GM19193 (cell line): ENCODE results near the gene POR.

Experiments
- POLR2A ChIP-seq: IDR thresholded peaks from 4 replicates; pipeline ENCODE4 v1.6.1; 2011; ENCODE audit not compliant: insufficient read depth, insufficient read length; ENCODE audit errors: extremely low read depth

The POR gene

DNA sequence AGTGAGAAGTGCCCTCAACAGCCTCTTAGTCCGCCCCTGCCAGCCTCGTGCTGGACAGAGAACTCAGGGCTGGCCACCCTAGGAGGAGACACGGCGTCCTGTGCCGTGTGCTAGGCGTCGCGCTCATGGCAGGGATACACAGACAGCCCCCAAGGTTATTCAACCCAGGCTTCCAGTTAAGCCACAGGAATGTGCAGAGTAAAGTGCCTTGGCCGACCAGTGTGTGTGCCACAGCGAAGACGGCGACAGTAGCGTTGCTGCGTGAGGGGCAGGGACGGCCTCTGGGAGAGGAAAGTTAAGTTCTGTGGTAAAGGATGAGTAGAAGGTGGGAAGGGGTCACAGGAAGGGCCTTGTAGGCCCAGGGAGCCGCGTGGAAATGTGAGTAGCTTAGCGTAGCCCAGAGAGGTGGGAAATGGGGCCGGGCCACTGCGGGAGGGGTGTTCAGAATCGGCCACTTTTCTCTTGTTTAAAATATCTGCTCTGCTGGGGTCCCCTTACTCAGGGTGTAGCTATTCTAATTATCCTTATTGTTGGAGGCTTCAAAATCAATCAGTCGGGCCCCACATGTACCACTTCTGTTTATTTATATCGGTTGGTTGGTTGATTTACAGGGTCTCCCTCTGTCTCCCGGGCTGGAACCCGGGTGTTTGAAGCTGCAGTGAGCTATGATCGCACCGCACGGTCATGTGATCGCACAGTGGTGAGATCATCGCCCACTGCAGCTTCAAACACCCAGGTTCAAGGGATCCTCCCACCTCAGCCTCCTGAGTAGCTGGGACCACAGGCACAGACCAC is 54.9 kb downstream of the POR start:
- TF ChIP-seq POLR2A = no peak

DNA sequence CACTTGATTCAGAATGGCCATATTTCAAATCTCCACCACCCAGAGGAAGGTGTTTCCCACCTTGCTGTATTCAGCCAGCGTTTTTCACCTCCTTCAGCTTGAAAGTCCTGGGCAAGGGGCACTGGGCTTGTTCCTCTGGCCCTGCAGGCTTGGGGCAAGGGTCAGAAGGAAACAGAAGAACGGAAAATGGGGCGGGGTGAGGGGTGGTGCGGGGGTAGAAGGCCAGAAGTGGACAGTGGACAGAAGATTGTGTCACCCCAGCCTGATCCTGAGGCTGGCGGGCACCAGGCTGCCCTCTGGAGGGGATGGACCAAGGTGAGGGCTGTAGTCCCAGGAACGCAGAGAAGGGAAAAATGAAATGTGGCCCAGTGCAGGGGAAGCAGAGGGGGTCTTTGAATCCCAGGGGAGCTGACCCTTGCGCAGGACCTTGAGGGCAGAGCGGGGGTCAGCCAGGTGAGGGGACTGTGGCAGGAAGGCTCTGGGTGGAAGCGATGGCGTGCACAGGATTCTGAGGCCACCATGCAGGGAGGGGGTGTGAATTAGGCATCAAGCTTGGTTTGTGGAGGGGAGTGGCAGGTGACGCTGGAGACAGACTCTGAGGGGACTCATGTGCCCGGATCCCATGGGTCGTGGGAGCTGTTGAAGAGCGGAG is 56.5 kb downstream of the POR start:
- no peak for TF ChIP-seq POLR2A

DNA sequence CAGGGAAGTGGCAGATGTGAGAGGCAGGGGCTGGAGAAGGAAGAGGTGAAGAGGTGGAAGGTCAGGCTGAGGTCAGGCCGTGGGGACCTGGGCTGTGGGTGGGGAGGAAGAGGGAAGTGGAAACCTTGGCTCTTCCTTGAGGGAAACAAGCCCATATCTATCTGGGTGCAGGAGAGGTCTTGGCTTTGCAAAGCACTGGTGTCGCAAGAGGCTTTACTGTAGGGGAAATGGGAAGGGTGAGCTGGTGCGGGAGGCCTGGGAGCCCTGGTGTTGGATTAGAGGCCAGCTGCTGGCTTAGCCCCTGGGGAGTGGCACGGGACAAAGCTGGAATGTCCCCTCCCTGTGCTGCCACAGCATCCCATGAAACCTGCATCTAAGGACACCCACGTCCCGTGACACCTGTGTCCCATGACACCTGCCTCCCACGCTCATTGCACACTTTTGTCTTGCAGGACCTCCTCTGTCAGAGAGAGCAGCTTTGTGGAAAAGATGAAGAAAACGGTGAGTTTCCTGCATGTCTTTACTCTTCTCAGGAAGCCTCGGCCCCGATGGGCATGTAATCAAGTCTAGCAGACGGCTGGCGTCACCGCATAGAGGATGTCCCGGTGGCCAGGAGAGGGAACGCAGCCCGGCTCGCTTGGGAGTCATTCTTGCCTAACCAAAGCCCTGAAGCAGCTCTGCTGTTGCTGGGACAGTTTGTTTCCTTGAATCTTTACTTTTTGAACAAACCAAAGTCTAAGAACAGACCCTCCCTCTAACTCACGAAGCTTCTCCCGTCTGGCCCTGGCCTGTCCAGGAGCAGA is 57.2 kb downstream of the POR start:
- no peak for TF ChIP-seq POLR2A

DNA sequence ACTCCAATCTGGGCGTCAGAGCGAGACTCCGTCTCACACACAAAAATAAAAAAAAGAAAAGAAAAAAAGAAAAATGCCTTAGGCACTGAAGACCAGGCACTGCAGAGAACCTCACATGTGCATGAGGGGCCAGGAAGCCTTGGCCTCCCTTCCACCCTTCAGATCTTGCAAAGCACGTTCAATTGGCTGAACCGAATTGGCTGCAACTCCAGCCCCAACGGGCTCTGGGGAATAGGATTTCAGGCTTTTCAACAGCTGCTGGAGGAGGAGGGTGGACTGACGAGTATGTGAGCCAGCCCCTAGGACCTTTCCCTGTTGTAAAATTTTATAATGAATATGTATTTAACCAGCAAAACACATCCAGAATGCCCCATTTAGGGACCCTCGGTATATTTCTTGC is 62.8 kb downstream of the POR start:
- no peak for TF ChIP-seq POLR2A

DNA sequence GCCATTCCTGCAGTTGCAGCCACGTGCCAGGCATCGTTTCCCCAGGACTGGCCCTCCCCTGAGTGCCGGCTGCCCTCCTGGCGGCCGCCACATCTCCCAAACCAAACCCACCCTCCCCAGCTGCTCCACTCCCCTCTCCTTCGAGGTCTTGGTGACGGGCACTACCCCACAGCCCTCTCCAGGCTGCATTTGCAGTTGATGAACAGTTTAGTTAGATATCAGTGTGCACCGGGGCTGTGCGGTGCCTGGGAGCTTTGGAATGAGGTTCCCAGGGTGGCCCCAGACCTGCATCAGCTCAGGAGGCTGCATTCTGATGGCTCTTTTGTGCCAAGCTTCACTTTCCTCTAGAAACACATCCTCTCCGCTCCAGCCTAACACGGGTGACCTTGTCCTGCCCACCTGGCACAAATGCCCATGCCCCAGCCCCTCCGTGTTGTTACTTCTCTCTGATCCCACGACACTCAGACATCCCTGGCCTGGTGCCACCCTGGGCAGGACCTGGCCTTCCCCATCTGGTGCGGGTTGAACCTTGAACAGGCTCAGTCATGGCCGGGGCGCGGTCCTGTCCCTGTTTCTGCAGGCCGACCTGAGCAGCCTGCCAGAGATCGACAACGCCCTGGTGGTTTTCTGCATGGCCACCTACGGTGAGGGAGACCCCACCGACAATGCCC is 64.9 kb downstream of the POR start:
- no peak for TF ChIP-seq POLR2A

DNA sequence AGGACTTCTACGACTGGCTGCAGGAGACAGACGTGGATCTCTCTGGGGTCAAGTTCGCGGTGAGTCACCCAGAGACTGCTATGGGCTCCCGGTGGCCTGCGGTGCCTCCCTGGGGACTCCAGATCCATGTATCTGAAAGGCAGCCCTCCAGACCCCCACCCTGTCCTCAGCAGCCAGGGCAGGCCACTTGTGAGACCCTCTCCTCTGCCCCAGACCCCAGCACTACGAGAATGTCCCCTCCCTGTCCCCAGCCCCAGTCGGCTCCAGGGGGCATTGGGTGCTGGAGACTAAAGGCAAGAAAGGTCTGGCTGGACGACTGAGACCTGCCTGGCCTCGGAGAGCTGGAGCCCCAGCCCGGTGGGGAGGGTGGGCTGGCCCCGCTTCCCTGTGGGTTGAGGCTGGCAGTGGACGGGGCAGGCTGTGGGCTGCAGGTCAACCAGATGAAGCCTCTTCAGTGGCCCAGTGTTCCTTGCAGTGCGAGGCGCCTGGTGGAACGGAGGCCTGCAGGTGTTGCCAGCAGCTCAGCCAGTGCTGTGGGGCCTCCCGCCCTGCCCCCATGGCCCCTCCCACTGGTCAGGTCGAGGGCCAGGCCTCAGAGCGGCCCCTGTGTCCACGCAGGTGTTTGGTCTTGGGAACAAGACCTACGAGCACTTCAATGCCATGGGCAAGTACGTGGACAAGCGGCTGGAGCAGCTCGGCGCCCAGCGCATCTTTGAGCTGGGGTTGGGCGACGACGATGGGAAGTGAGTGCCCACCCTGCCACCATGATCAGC is 65.7 kb downstream of the POR start:
- no peak for TF ChIP-seq POLR2A

- TF ChIP-seq POLR2A = no peak
Observed at GRCh38 chr7:75981203-75981452, 66.2 kb downstream of the POR start.

GRCh38 chr7:75981453-75982305 is 66.7 kb downstream of the POR start:
- no peak for TF ChIP-seq POLR2A

- TF ChIP-seq POLR2A = no peak
Observed at GRCh38 chr7:75982306-75983064, 67.5 kb downstream of the POR start.

DNA sequence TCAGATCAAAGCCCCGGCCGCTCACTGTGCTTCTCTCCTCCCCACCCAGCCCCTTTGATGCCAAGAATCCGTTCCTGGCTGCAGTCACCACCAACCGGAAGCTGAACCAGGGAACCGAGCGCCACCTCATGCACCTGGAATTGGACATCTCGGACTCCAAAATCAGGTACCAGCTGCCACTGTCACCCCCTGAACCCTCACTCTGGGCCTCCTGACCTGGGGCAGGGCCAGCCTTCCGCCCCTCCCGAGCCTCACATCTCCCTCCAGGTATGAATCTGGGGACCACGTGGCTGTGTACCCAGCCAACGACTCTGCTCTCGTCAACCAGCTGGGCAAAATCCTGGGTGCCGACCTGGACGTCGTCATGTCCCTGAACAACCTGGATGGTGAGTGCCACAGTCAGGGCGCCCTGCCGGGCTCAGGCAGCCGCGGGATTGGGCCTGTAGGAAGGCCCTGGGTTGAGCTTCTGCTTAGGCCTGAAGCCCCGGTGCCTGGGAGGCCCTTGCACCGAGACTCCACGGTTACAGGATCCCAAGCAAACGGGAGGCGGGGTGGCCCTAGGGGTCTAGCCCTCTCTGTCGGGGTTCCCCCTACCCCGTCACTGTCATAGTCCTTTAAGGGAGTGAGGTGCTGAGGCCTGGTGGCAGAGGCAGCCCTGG is 68.6 kb downstream of the POR start:
- TF ChIP-seq POLR2A = no peak

DNA sequence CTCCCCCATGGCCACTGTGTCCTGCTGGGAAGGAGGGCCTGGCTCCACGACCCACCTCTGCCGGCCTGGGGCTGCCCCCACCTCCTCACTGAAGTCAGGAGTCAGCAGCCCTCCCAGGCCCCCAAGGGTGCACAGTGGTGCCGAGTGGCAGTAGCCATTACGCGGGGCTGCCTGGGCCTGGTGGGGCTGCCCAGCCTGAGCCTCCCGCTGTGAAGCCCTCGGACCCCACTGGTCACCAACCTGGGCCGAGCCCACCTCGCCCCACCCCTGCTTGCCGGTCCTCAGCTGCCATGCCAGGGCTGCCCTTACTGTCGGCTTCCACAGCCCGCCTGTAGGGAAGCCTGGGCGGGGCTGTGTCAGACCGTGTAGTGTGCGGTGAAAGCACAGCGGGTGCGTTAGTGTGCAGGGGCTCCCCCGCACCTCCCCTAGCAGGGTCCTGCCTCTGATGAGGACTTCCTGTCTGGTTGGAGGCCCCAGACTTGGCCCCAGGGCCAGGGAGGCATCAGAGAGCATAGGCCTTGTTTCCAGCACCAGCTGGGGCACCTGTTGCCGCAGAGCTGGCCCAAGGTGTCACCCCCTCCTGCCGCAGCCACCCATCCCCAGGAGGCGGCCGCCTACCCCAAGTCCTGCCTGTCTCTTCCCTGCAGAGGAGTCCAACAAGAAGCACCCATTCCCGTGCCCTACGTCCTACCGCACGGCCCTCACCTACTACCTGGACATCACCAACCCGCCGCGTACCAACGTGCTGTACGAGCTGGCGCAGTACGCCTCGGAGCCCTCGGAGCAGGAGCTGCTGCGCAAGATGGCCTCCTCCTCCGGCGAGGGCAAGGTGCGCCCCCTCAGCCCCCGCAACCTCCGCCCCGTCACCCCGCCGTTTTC is 69.4 kb downstream of the POR start:
- no peak for TF ChIP-seq POLR2A
